ENCODE measurements around the gene ADCY1. TPM values are rescaled to one million over a fixed set of nuclear protein-coding genes. Genes with fewer than 3 reads are reported as not detected.

Gene ADCY1
- total RNA-seq, 1 experiment from 2014 or later = not detected

GRCh38 chr7:45660901-45661211 lies 86.7 kb downstream of the ADCY1 start:
- H3K9me3 ChIP-seq (ENCODE audit: insufficient read depth, low read depth) = no peaks in the 10 kb centered on the region
- no TSS peak for BruUV-seq (replicated peaks)
- CTCF ChIA-PET = no interaction called here
- H3K4me3 ChIP-seq = no peak overlapping the region
- no peak overlapping the region for H3K27ac ChIP-seq
- H3K9me2 ChIP-seq (ENCODE audit: insufficient read depth) = no peaks in the 10 kb centered on the region
- H3K36me3 ChIP-seq (ENCODE audit: low read depth) = no peaks in the 10 kb centered on the region
- POLR2A ChIA-PET (ENCODE audit: unreplicated experiment) = no interaction called here
- TF ChIP-seq CTCF (conservative IDR thresholded peaks at IDR 0.05) (no peak), EZH2 (IDR thresholded peaks at IDR 0.05; ENCODE audit: low read depth) (no peak)
- no peaks in the 10 kb centered on the region for H4K20me1 ChIP-seq (ENCODE audit: insufficient read depth)
- intact Hi-C loops (cut with micrococcal nuclease; ENCODE audit: unreplicated experiment) = no loop called here
- no peaks in the 10 kb centered on the region for H3K79me2 ChIP-seq (ENCODE audit: low read depth)
- H3K4me2 ChIP-seq = no peak overlapping the region
- H3K4me1 ChIP-seq (replicated peaks; ENCODE audit: insufficient read depth) = no peaks in the 10 kb centered on the region
- H3K27me3 ChIP-seq (ENCODE audit: insufficient read depth, low read depth) = peaks cover 58% of the 10 kb centered on the region
- H2AFZ ChIP-seq = no peak overlapping the region
- DNase-seq = no peak
- no peaks in the 10 kb centered on the region for H3F3A ChIP-seq (ENCODE audit: insufficient read depth, low read depth)

- intact Hi-C loops (cut with micrococcal nuclease; ENCODE audit: unreplicated experiment) = no loop called here
- Histone ChIP-seq H3K36me3 (ENCODE audit: low read depth) (no peaks in the 10 kb centered on the region), H3K9me2 (ENCODE audit: insufficient read depth) (no peaks in the 10 kb centered on the region), H2AFZ (no peak overlapping the region), H3K4me1 (replicated peaks; ENCODE audit: insufficient read depth) (no peaks in the 10 kb centered on the region), H3K4me2 (no peak overlapping the region), H3K9me3 (ENCODE audit: insufficient read depth, low read depth) (no peaks in the 10 kb centered on the region), H3K79me2 (ENCODE audit: low read depth) (no peaks in the 10 kb centered on the region), H3K27ac (no peak overlapping the region), H4K20me1 (ENCODE audit: insufficient read depth) (no peaks in the 10 kb centered on the region), H3K4me3 (no peak overlapping the region), H3F3A (ENCODE audit: insufficient read depth, low read depth) (no peaks in the 10 kb centered on the region), H3K27me3 (ENCODE audit: insufficient read depth, low read depth) (peaks cover 58% of the 10 kb centered on the region)
- POLR2A ChIA-PET (ENCODE audit: unreplicated experiment) = no interaction called here
- TF ChIP-seq CTCF (conservative IDR thresholded peaks at IDR 0.05) (no peak), EZH2 (IDR thresholded peaks at IDR 0.05; ENCODE audit: low read depth) (no peak)
- CTCF ChIA-PET = no interaction called here
- DNase-seq = no peak
- BruUV-seq (replicated peaks) = no TSS peak
Measured at GRCh38 chr7:45661302-45661995, 87.3 kb downstream of the ADCY1 start.

GRCh38 chr7:45662018-45662417 lies 87.8 kb downstream of the ADCY1 start:
- H3K27me3 ChIP-seq (ENCODE audit: insufficient read depth, low read depth) = peaks cover 56% of the 10 kb centered on the region
- ChIA-PET CTCF (no interaction called here), POLR2A (ENCODE audit: unreplicated experiment) (no interaction called here)
- no peak overlapping the region for H3K4me3 ChIP-seq
- DNase-seq = no peak
- intact Hi-C loops (cut with micrococcal nuclease; ENCODE audit: unreplicated experiment) = loop anchor here (2.0 kb wide), 1 partner anchor 259 kb away; the partner anchor contains the start of gene IGFBP3
- H3K4me2 ChIP-seq = no peak overlapping the region
- H3K9me2 ChIP-seq (ENCODE audit: insufficient read depth) = no peaks in the 10 kb centered on the region
- no peaks in the 10 kb centered on the region for H3K79me2 ChIP-seq (ENCODE audit: low read depth)
- no peaks in the 10 kb centered on the region for H3K36me3 ChIP-seq (ENCODE audit: low read depth)
- H3K4me1 ChIP-seq (replicated peaks; ENCODE audit: insufficient read depth) = no peaks in the 10 kb centered on the region
- TF ChIP-seq CTCF (conservative IDR thresholded peaks at IDR 0.05) (no peak), EZH2 (IDR thresholded peaks at IDR 0.05; ENCODE audit: low read depth) (no peak)
- H3K9me3 ChIP-seq (ENCODE audit: insufficient read depth, low read depth) = no peaks in the 10 kb centered on the region
- H3F3A ChIP-seq (ENCODE audit: insufficient read depth, low read depth) = no peaks in the 10 kb centered on the region
- no TSS peak for BruUV-seq (replicated peaks)
- H2AFZ ChIP-seq = no peak overlapping the region
- H3K27ac ChIP-seq = no peak overlapping the region
- no peaks in the 10 kb centered on the region for H4K20me1 ChIP-seq (ENCODE audit: insufficient read depth)
